Retina (tissue), 1 donor: ENCODE measurements around the gene PAX2.
"Not testable (repeated sequence)": the region's sequence is repeated elsewhere in the genome, so short reads cannot be mapped to it uniquely, and the experiment has no call there.

Experiments used
- DNase-seq: peaks from one replicate; pipeline ENCODE4 v3.0.0-alpha.2; 2016

The PAX2 gene

GRCh38 chr10:100744987-100745881 is at the start of gene PAX2:
TSS of gene PAX2 (plus strand) at chr10:100745582. CDS start at chr10:100746261, 679 bp downstream.
- no peak for DNase-seq

GRCh38 chr10:100696477-100696901 is 48.9 kb upstream of the PAX2 start:
- DNase-seq = no peak

- no peak for DNase-seq
Measured at GRCh38 chr10:100697070-100697469, 48.3 kb upstream of the PAX2 start.

GRCh38 chr10:100697631-100698030 is 47.8 kb upstream of the PAX2 start:
- no peak for DNase-seq

GRCh38 chr10:100701704-100702103 is 43.7 kb upstream of the PAX2 start:
- not testable (repeated sequence) for DNase-seq

- DNase-seq = no peak
Measured at GRCh38 chr10:100705139-100705538, 40.2 kb upstream of the PAX2 start.

GRCh38 chr10:100707261-100707848 is 38.0 kb upstream of the PAX2 start:
- no peak for DNase-seq

- peak; percentile 47 for DNase-seq
Measured at GRCh38 chr10:100709146-100710082, 36.0 kb upstream of the PAX2 start.

GRCh38 chr10:100710151-100710871 is 35.1 kb upstream of the PAX2 start:
- peak; percentile 91 for DNase-seq

- DNase-seq = no peak
Measured at GRCh38 chr10:100713049-100713858, 32.1 kb upstream of the PAX2 start.

- no peak for DNase-seq
Measured at GRCh38 chr10:100713859-100714565, 31.4 kb upstream of the PAX2 start.

- DNase-seq = no peak
Measured at GRCh38 chr10:100714566-100714950, 30.8 kb upstream of the PAX2 start.

- DNase-seq = no peak
Measured at GRCh38 chr10:100715101-100715444, 30.3 kb upstream of the PAX2 start.

- DNase-seq = peak; percentile 69
Measured at GRCh38 chr10:100715445-100716385, 29.7 kb upstream of the PAX2 start.

- no peak for DNase-seq
Measured at GRCh38 chr10:100717166-100717565, 28.2 kb upstream of the PAX2 start.

GRCh38 chr10:100718197-100718742 is 27.1 kb upstream of the PAX2 start:
- no peak for DNase-seq

- DNase-seq = no peak
Measured at GRCh38 chr10:100723180-100723579, 22.2 kb upstream of the PAX2 start.

GRCh38 chr10:100723770-100724530 is 21.4 kb upstream of the PAX2 start:
- DNase-seq = peak; percentile 55
